Activated T-cell treated with anti-CD3 and anti-CD28 coated beads, Interleukin-2, amount 50 U/mL, for 1 hour (primary cell): Measurements from ENCODE around the gene LRRC8E.
A peak's percentile ranks its signal among the peaks of the same experiment; 100 is the strongest.
"Not testable (repeated sequence)": the region's sequence is repeated elsewhere in the genome, so short reads cannot be mapped to it uniquely, and the experiment has no call there.

ENCODE experiments used
- DNase-seq: peaks from one replicate; pipeline ENCODE4 v3.0.0-alpha.2; 2020

LRRC8E gene

GRCh38 chr19:7910321-7911161 is 22.2 kb downstream of the LRRC8E start:
- no peak for DNase-seq

GRCh38 chr19:7911508-7912143 is 23.3 kb downstream of the LRRC8E start:
- no peak for DNase-seq

- no peak for DNase-seq
Measured at GRCh38 chr19:7912144-7912696, 23.9 kb downstream of the LRRC8E start.

- no peak for DNase-seq
Measured at GRCh38 chr19:7912697-7913564, 24.6 kb downstream of the LRRC8E start.

GRCh38 chr19:7913652-7914051 is 25.3 kb downstream of the LRRC8E start:
- no peak for DNase-seq

GRCh38 chr19:7914099-7914498 is 25.8 kb downstream of the LRRC8E start:
- DNase-seq: no peak

GRCh38 chr19:7914598-7915045 is 26.3 kb downstream of the LRRC8E start, which contains the start of gene TGFBR3L:
TSS of gene TGFBR3L (plus strand) at chr19:7914830.
- no peak for DNase-seq

- DNase-seq: no peak
Measured at GRCh38 chr19:7915250-7916102, 27.2 kb downstream of the LRRC8E start.

- DNase-seq: peak; percentile 59
Measured at GRCh38 chr19:7916103-7916954, 28.0 kb downstream of the LRRC8E start.

GRCh38 chr19:7916955-7917266 is 28.6 kb downstream of the LRRC8E start:
- DNase-seq: no peak

GRCh38 chr19:7917267-7918061 is 29.2 kb downstream of the LRRC8E start:
- DNase-seq: peak; percentile 72

- DNase-seq: not testable (repeated sequence)
Measured at GRCh38 chr19:7918062-7918614, 29.8 kb downstream of the LRRC8E start.

GRCh38 chr19:7918615-7919421 is 30.5 kb downstream of the LRRC8E start:
- no peak for DNase-seq

GRCh38 chr19:7919610-7920518 is 31.6 kb downstream of the LRRC8E start, which contains the start of gene SNAPC2:
TSS of gene SNAPC2 (plus strand) at chr19:7920338. CDS start at chr19:7920367, 29 bp downstream.
- DNase-seq: peak; percentile 97

- peak; percentile 99 for DNase-seq
Measured at GRCh38 chr19:7920519-7921301, 32.4 kb downstream of the LRRC8E start.

- DNase-seq: no peak
Measured at GRCh38 chr19:7921302-7921966, 33.1 kb downstream of the LRRC8E start.
